HL-60 (cell line): ENCODE results near the gene ADRB1.

Experiments used
- CTCF ChIP-seq: IDR thresholded peaks from one replicate; pipeline ENCODE4 v1.5.1; 2011; ENCODE audit warnings: low read length, control low read depth, inconsistent platforms; ENCODE audit not compliant: insufficient read depth
- POLR2AphosphoS5 ChIP-seq: IDR thresholded peaks from 2 replicates; pipeline ENCODE4 v1.6.1; 2012; ENCODE audit warnings: low read depth
- REST ChIP-seq: IDR thresholded peaks from 2 replicates; pipeline ENCODE4 v1.6.1; 2012; ENCODE audit warnings: low read depth; ENCODE audit not compliant: insufficient replicate concordance

- TF ChIP-seq CTCF, result no peak
- TF ChIP-seq POLR2AphosphoS5, result no peak
- no peak for TF ChIP-seq REST
These were observed 4.8 kb upstream of the ADRB1 start for GRCh38 chr10:114038819-114039218.
